T-helper 22 cell (primary cell): Measurements from ENCODE around the gene IKZF3.
"Not testable (repeated sequence)": the region's sequence is repeated elsewhere in the genome, so short reads cannot be mapped to it uniquely, and the experiment has no call there.

Source experiments
- DNase-seq: peaks from one replicate; pipeline ENCODE4 v3.0.0-alpha.2; 2020; ENCODE audit warnings: low read depth

IKZF3 gene

GRCh38 chr17:39781031-39781860, 82.9 kb downstream of the IKZF3 start:
- no peak for DNase-seq

DNA sequence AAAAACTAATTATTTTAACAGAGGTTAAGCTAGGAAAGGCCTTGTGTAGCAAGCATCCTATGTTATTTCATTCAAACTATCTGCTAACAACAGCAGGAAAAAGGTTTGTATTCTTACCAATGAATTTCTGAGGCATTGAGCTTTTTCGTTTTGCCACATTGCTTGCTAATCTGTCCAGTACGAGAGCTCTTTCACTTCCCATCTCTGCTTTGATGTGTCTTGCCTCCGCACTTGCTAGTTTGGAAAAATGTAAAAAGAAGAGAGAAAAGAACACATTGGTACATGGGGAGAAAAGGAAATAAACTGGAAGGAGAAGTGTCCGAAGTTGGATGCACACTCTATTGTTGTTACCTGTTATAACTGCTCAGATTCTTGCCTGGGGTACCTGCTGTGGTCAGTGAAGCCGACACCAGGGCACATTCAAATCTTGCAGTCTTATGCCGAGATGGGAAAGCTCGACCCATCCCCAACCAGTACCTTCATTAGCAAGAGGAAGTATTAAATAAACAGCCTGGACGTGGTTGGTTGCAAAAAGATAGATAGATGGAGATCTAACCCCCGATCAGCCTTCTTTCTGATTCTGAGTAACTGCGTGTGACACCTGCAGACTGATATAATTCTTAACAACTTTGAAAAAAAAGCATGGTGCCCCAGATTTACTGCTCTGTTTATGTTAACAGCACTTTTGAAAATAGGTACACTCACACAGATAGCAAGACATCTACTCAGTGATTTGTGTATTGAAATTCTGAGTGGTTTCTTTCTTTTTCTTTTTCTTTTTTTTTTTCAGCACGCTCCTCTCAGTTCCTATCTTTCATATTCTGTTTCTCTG, 86.4 kb downstream of the IKZF3 start:
- DNase-seq, result no peak

- no peak for DNase-seq
Measured at GRCh38 chr17:39776252-39776651, 87.9 kb downstream of the IKZF3 start.

- DNase-seq, result no peak
Measured at GRCh38 chr17:39775031-39775430, 89.1 kb downstream of the IKZF3 start.

DNA sequence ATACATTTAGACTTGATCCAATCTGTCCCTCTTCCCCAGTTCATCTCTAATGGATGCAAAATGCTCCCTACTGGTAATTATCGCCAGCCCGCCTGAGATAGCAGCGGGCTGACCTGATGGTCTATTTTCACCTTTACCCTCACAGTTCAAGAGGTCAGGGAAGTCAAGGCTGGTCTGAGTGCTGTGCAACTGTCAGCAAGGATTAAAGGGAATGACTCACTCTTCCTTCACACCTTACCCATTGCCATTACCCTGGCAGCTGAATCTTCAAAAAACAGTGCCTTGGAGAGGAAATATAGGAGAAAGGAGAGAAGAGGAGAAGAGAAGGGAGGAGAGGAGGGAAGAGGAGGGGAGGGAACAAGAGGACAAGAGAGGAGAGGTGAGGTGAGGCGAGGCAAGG, 90.1 kb downstream of the IKZF3 start:
- DNase-seq, result no peak

- DNase-seq, result no peak
Measured at GRCh38 chr17:39772987-39773934, 90.9 kb downstream of the IKZF3 start.

- DNase-seq, result no peak
Measured at GRCh38 chr17:39772415-39772814, 91.7 kb downstream of the IKZF3 start.

DNA sequence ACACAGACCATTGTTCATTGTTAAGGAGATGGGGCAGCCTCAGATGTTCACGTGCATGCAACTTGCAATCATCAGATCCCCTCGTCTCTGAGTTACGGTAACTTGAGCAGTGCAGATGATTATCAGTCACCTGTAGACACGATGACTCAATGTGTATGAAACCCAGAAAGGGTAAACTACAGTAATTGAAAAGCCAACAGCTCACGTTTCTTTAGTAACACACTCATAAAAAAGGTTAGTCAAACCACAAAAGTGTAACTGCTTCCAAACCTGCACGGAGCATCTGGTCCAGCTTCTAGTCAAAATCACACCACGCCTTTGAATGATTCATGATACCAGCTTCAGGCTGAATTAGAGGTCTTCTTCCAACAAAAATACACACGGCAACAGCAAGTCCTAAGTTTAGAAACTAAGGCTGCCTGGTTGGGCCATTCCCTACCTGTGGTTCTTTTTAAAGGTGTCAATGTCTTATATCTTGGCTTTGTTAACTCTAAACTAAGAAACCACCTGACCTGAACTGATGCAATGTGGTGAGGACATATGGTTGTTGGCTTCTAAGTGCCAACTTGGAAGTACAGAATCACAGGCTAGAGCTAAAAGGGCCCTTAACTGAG, 94.0 kb downstream of the IKZF3 start:
- peak; percentile 66 for DNase-seq

DNA sequence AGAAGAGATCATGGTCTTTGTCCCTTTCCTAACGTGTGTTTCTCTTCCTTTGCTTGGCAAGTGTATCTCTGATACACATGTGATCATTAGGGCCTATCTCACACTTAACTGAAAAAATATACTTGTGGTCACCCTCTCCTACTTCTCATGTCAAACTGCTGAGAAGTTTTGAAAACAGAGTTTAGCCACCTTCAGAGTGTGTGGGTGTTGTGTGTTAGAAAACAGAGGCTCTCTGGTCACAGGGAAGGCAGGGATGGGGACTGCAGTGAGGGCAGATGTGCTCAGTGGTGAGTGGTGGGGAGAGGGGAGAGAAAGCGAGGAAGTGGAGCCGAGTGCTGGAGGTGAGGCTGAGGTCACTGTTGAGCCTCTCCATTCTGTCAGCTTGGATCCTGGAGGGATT, 97.0 kb downstream of the IKZF3 start:
- DNase-seq, result no peak

GRCh38 chr17:39765766-39766165, 98.3 kb downstream of the IKZF3 start:
- DNase-seq, result no peak

DNA sequence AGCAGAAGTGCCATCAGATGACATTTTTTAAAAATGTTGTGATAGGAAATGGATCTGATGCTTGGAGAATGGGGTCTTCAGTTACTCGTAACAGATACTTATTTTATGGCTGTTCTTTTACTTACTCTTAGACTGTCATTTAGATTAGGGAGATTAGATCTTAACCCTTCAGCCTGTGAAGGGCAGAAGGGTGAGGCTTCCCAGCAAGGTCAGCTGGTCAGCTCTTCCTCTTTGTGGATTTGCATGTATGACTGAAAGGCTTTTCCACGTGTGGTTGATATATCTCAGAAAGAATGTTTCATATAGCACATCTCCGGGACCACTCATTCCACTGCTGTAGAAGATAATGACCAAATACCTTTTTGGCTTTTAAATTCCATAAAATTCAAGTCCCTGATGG, 98.9 kb downstream of the IKZF3 start:
- no peak for DNase-seq

- DNase-seq, result not testable (repeated sequence)
Measured at GRCh38 chr17:39764171-39764570, 99.9 kb downstream of the IKZF3 start.

GRCh38 chr17:39763051-39763820, 100.9 kb downstream of the IKZF3 start:
- DNase-seq, result no peak

DNA sequence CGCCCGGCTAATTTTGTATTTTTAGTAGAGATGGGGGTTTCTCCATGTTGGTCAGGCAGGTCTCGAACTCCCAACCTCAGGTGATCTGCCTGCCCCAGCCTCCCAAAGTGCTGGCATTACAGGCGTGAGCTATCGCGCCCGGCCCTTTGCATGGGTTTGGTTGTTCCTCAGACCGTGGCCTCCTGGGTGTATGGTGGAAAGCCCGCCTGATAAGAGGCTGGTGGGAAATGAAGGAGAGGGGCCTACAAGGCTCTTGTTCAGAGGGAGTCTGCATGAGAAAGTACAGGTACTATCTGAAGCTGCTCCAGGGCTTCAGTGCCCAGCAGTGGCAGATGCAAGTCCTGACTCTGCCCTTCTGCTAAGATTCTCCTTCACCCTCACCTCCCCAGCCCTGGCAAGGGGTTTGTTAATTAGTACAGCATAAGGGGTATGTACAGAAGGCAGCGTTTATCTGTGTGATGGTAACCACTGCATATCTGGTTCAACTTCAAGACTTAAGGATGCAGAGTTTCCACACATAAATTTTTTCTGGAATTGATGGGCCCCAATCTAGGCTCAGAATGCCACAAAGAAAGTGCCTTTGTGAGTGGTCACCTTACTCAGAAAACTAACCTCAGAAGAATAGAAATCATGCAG, 102.1 kb downstream of the IKZF3 start:
- DNase-seq, result no peak

GRCh38 chr17:39759204-39759603, 104.9 kb downstream of the IKZF3 start:
- no peak for DNase-seq

DNA sequence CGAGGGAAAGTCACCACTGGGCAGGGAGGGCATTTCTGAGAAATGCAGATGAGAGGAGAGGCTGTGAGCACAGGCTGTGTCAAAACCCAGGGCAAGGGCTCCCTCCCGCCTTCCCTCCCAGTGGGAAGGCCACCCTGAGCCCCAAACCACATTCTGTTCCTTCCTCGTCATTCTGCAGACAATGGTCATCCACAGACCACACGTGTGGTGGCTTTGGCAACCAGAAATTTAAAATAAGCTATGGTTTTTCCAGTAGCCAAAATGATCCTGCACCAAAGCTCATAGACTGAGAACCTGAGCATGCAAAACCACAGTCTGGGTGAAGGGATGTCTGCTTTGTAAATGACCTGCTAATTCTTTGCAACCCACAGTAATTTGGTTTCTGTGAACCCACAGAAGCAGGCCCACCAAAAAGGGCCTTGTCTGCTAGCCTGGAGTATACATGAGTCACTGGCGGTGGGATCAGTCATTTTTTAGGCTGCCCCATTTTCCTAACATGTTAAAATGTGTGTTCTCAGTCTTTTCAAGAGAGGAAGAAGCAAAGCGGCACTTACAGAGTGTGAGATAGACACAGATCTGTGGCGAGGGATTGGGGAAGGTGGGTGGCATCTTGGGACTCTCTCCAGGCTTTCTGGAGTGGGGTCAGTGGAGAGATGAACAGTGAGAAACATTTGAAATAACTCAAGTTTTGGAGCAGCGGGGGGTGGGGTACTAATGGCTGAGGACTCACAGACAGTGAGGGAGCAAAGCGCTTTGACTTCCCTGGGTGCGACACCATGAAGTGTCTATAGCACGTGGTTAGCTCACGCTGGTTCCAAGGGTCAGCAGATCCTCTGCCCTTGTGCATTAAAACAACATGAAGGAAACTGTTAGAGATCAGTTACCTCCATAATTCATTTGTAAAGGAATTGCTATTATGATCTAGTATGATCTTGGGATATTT, 105.9 kb downstream of the IKZF3 start:
- DNase-seq, result peak; percentile 56

GRCh38 chr17:39757176-39757662, 106.9 kb downstream of the IKZF3 start:
- DNase-seq, result no peak

DNA sequence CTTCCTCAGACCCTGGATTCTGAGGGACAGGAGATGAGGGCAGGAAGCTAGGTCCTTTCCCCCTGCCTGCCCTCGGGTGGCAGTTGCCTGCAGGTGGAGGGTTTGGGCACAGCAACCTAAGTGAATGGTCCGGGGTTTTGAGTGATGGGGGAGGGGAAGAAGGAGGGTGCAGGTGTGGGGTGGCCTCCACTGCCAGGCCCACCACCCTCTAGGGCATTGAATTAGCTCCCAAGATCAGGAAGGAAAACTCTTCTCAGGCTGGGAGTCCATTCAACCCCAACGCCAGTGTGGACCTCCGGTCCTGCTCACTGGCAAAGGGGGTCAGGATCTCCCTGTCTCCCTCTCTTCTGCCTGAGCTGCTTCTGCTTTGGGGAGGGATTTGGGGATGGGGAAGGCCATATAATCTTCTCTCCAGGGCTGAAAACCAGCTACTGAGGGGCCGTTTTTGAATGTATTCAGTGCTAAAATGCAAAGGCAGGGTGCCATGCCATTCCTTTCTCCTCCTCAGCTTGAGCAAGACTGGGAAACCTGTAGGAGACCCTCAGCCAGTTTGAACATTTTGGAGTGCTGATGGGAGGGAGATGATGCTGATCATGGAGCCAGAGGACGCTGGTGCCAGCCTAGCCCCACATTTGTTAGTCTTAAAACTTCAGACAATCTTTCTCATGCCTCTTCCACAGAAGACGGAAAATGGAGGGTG, 107.6 kb downstream of the IKZF3 start:
- DNase-seq, result no peak
